ENCODE data around the gene IL12RB1.

The IL12RB1 gene

DNA sequence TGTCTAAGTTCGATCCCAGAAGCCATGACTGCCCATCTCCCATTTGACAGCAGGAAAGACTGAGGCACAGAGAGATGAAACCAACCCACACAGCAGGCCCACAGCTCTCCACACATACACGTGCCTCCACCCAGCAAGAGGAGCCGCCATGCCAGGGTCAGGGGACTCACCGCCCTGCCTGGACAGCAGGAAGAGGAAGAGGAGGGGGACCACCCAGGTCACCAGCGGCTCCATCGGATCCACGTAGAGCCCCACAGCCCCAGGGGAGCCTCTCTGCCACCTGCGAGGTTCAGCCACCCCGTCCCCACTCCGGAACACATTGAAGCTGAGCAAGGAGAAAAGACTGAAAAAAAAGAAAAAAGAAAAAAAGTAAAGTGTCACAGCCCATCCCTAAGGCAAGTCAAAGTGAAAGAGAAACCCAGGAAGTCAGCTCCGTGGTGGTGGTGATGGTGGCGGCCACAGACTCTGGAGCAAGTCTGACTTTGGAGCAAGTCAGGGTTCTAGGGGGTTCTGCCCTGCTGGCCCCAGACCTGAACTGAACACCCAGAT lies at the start of gene IL12RB1:
IL12RB1 (minus strand) TSS at position 345 of the 549 bp plus-strand sequence; CDS start at position 234, 111 bp downstream.
- DNase-seq = no peak

DNA sequence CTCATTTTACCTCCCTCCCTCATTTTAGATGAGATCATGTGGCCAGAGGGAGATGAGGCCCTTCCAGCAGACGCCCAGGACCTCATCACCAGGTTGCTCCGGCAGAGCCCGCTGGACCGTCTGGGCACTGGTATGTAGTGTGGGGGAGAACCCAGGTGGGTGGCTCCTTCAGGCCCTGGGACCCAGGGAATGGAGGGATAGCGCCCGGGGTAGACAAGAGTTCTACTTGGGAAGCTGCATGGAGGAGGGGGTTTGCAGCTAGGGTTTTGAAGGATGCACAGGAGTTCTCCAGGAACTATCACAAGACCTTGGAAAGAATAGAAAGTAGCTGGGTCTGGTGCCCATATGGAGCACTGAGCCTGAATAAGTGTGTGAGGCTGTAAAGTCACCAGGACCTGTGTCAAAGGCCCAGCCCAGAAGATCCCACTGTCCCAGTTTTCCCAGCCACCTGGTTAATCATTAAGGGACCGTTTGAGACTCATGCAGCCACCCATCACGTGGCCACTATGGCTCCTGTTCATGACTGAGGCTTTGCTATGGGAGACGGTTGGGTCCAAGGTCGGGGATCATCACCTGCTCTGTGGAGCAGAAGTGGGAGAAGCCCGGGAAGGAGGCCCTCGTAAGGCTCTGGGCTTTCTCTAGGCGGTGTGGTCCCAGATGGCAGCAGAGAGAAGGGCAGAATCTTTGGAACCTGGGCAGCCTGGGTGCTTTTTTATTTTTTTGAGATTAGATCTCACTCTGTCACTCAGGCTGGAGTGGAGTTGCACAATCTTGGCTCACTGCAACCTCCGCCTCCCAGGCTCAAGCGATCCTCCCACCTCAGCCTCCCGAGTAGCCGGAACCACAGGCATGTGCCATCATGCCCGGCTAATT lies 49.2 kb upstream of the IL12RB1 start:
- no peak for DNase-seq

DNA sequence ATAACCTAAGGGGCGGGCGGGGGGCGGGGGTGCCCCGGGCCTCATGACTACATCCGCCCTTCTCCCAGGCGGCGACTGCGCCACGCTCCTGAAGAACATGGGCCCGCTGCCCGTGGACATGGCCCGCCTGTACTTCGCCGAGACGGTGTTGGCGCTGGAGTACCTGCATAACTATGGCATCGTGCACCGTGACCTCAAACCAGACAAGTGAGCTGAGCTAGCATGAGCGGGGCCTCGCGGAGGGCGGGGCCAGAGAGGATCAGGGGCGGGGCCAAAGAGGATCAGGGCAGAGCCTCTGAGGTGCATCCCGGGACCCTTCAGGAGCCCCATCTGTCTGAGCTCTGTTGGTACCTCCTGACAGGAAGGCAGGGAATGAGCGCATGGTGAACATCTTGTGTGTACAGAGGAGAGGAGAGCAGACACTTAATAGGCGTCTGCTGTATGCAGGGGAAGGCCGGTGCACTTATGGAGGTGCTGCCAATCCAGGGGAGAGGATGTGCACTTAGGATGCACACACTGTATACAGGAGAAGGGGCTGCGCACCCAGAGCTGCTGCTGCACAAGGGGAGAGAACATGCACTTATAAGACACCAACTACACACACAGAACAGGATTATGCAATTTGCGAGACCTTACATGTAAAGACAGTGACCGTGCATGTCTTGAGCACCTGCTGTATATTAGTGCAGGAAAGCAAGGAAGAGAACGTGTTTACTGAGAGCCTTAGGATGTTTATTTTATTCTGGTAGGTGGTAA lies 45.3 kb upstream of the IL12RB1 start:
- no peak for DNase-seq

DNA sequence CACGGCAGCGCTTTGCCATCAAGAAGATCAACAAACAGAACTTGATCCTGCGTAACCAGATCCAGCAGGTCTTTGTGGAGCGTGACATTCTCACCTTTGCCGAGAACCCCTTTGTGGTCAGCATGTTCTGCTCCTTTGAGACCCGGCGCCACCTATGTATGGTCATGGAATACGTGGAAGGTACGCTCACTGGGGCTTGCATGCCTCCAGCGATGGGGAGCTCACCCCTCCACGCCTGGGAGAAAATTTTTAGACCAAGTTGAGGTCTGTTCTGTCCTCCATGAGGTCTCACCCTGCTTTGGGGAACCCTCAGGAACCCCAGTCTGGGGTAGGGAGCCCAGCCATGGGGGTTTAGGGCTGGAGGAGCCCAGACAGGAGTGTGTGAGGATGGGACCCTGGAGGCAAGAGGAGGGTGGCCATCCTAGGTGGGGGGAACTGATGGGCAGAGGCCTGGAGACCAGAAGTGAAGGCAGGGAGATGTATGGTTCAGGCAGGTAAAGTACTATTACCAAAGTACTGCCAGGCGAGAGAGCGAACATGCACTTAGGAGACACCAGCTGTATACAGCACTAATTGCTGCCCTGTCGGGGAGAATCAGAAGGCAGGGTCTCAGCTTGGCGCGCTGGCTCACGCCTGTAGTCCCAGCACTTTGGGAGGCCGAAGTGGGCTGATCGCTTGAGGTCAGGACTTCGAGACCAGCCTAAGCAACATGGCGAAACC lies 43.9 kb upstream of the IL12RB1 start:
- no peak for DNase-seq

- no peak for DNase-seq
These were observed 42.1 kb upstream of the IL12RB1 start for GRCh38 chr19:18128805-18129204.

GRCh38 chr19:18128044-18128443 lies 41.3 kb upstream of the IL12RB1 start:
- DNase-seq = no peak

DNA sequence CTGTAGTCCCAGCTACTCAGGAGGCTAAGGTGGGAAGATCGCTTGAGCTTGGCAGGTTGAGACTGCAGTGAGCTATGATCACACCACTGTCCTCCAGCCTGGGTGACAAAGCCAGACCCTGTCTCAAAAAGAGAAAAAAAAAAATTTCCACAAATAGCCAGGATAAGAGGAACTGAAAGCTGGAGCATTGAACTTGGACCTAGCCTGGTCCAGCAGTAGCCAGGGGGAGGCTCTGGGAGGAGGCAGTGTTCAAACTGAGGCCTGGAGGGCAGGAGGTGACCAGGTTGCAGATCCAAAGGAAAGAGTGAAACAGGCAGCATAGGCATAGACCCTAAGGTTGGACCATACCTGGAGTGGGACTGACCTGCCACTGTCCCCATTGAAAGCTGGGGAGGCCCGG lies 39.4 kb upstream of the IL12RB1 start:
- DNase-seq = no peak

GRCh38 chr19:18123819-18124218 lies 37.1 kb upstream of the IL12RB1 start:
- no peak for DNase-seq

DNA sequence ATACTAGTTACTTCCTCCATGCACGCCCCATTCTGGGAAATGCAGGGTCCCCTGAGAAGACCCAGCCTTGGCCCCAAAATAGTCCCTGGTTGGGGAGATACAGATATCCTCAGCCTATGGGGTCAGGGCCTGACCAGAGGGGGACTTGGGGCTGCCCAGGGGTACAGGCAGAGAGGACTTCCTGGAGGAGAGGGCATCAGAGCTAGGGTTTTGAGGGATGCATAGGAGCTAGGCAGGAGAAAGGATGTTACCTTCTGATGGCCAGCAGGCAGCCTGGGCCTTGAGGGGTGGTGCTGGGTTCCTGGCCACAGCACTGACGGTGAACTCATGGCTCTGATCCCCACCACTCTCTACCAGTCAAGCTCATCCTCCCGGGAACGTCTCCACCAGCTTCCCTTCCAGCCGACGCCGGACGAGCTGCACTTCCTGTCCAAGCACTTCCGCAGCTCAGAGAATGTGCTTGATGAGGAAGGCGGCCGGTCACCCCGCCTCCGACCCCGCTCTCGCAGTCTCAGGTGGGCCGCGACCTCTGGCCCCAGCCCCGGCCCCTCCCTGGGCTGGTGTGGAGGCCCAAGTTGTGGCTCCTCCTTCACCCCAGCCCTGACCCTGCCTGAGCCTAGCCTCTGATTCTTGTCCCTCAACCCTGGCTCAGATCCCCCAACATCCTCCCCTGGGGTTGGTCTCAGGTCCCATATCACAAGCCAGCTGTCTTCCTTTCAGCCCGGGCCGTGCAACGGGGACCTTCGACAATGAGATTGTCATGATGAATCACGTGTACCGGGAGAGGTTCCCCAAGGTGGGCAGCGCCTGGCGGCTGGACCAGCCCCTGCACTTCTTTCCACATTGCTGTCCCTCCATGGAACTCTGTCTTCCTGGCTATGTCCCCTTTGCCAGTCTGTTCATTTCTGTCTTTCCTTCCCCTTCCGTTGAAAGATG lies 36.4 kb upstream of the IL12RB1 start:
- no peak for DNase-seq

GRCh38 chr19:18122424-18122823 lies 35.7 kb upstream of the IL12RB1 start:
- DNase-seq = no peak

- no peak for DNase-seq
These were observed 34.4 kb upstream of the IL12RB1 start for GRCh38 chr19:18121166-18121565.

- no peak for DNase-seq
These were observed 33.4 kb upstream of the IL12RB1 start for GRCh38 chr19:18120127-18120526.

GRCh38 chr19:18119717-18120105 lies 33.0 kb upstream of the IL12RB1 start:
- DNase-seq = no peak

DNA sequence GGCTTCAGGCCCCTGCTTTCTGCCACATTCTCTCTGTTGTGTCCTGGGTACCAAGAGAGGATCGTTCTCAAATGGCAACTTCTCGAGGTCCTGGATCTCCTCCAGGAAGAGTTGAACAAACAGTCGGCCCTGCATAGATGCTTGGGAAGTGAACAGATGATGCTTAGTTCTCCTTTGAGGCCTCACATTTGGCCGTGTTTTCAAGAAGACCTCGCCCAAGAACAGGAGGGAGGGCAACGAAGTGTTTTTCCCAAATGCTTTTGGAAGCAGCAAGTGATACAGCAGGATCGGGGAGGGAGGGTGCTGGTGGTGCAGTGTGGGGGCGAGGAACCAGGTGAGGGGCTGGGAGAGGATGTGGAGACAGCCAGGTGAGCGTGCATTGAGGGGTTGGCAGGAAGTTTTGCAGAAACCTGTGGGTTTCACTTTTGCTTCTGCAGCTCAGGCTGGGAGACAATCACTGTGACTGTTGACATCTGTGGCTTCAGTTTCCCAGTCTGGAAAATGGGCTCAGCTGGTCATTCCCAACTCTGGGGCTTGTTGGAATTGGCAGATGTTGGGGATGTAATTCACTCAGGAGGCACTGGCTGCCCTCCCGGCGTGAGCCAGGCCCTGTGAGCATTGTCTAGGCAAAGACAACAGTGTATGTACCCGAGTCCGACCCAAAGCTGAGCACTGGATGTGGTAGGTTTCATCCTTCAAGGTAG lies 32.4 kb upstream of the IL12RB1 start:
- DNase-seq = no peak

GRCh38 chr19:18118420-18119012 lies 31.8 kb upstream of the IL12RB1 start:
- no peak for DNase-seq

- no peak for DNase-seq
These were observed 31.1 kb upstream of the IL12RB1 start for GRCh38 chr19:18117692-18118378.

- DNase-seq = no peak
These were observed 30.6 kb upstream of the IL12RB1 start for GRCh38 chr19:18117364-18117691.

DNA sequence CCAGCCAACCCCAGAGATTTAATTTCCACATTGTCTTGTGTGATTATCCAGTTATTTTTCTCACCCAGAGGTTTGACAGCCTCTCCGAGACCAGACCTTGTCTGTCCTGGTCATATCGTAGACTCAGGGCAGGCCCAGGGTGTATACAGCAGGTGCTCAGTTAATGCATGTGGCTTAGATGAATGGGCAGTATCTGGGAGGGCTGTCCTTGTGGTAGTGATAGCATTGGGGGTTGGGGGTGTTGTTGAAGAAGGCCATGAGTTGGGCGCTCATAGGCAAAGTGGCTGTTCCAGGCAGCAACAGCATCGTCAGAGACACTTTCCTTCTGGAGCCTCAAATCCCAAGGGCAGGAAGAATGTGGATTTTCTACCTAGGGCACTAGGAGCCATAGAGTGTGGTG lies 27.7 kb upstream of the IL12RB1 start:
- DNase-seq = no peak

- DNase-seq = no peak
These were observed 27.1 kb upstream of the IL12RB1 start for GRCh38 chr19:18113827-18114226.

DNA sequence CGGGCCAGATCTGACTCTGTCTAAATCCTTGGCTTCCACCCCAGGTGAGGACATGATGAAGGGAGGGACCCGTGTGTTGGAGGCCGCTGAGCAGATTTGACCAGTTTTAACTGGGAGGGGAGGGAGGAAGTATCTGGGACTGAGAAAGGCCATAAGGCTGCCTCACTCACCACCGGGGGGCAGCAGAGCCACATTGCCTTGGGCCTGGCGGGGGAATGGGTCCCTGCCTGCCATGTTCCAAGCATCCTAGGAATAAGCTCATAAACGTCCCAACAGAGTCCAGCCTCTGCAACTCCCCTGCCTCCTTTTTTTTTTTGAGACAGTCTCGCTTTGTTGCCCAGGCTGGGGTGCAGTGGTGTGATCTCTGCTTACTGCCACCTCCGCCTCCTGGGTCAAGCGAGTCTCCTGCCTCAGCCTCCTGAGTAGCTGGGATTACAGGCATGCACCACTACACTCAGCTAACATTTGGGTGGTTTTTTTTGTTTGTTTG lies 26.3 kb upstream of the IL12RB1 start:
- peak; percentile 23 for DNase-seq

Measured in NCI-H2081 treated with DMSO at 0.1 percent for 48 hours (cell line).